Adrenal gland (tissue), 5 donors: ENCODE measurements around the gene PFKP.

Experiments used
- POLR2A ChIP-seq, 2 donors: fragments of 450-650 bp; IDR thresholded peaks; one replicate each; pipeline ENCODE4 v1.6.1; 2017; ENCODE audit warnings: antibody characterized with exemption in 2 of 2, mild to moderate bottlenecking in 2 of 2, moderate library complexity in 1 of 2
- TF ChIP-seq, protein P1 (sequence below), 6 experiments: fragments of 450-650 bp in 4 of 6; fragments of 200-600 bp in 2 of 6; sonication (generic) in 1 of 6; IDR thresholded peaks; 1 replicate in 5 of 6; 2 replicates in 1 of 6; pipeline versions ENCODE4 v1.5.1 to v1.8.0; 2016 to 2021; ENCODE audit warnings: antibody characterized with exemption in 6 of 6, mild to moderate bottlenecking in 2 of 6, moderate library complexity in 1 of 6
- donor health status: DM: no; HTN: no; CAD: no.

GRCh38 chr10:3056280-3057037, 10.9 kb upstream of the PFKP start:
- no peak for TF ChIP-seq POLR2A (IDR thresholded peaks at IDR 0.05)
- TF ChIP-seq, protein P1, sequence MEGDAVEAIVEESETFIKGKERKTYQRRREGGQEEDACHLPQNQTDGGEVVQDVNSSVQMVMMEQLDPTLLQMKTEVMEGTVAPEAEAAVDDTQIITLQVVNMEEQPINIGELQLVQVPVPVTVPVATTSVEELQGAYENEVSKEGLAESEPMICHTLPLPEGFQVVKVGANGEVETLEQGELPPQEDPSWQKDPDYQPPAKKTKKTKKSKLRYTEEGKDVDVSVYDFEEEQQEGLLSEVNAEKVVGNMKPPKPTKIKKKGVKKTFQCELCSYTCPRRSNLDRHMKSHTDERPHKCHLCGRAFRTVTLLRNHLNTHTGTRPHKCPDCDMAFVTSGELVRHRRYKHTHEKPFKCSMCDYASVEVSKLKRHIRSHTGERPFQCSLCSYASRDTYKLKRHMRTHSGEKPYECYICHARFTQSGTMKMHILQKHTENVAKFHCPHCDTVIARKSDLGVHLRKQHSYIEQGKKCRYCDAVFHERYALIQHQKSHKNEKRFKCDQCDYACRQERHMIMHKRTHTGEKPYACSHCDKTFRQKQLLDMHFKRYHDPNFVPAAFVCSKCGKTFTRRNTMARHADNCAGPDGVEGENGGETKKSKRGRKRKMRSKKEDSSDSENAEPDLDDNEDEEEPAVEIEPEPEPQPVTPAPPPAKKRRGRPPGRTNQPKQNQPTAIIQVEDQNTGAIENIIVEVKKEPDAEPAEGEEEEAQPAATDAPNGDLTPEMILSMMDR (IDR thresholded peaks at IDR 0.05): no peak
